ENCODE results near the gene AHCY.
"Not testable (repeated sequence)": the region's sequence is repeated elsewhere in the genome, so short reads cannot be mapped to it uniquely, and the experiment has no call there.

The AHCY gene

DNA sequence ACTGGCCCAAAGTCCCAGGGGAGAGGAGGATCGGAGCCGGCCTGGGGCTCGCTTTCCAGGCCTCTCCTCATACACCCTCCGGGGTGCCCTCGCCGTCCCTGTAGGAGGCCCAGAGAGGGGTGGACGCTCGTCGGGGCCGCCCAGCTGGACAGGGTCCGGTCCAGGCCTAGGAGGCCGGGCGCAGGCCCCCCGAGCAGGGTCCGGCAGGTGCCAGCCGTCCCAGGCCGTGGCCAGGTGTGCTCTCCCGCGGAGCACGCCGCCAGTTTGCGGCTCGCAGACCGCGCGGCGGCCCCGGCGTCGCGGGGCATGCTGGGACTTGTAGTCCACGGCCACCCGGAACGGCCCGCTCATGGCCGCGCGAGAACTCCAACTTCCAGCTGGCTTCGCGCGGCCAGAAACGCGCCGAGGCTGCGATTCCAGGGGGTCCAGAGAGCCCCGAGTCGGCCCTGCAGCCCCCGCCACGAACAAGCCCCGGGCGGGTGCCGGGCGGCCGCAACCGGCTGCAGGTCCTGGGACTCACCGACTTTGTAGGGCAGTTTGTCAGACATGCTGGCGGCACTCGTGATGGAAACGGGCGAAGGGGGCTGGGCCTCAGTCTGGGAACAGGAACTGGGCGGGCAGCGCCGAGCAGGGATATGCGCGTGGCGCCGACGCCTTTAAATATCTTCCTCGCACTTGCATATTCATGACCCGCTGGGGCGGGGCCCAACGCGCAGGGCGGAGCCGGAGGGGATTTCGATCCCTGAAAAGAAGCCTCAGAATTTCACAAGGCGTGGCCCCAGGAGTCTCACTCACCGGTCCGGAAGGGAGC, at the start of gene AHCY:
Gene AHCY, minus strand, starts transcription at position 633 of the 811 bp plus-strand sequence. Its CDS starts 85 bp downstream, at position 548.
- peak; percentile 97 for DNase-seq (ENCODE audit: low spot score)

DNA sequence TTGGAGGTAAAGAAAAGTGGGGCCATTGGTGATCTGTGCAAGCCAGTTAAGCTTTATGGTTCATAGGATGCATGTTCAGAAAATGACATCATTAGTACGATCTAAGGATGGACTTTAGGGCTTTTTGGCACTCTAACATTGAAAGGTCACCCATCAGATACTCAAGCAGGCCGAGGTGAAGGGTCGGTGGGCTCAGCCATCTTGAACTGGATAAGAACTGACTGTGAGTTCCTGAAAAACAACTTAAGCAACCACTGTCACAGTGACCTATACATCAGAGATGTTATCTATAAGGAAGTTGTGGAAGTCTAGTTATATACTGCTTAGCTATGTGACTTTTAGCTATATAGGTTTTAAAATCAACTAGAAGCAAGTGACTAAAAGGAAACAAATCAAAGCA, 46.9 kb upstream of the AHCY start:
- DNase-seq (ENCODE audit: low spot score) = no peak

DNA sequence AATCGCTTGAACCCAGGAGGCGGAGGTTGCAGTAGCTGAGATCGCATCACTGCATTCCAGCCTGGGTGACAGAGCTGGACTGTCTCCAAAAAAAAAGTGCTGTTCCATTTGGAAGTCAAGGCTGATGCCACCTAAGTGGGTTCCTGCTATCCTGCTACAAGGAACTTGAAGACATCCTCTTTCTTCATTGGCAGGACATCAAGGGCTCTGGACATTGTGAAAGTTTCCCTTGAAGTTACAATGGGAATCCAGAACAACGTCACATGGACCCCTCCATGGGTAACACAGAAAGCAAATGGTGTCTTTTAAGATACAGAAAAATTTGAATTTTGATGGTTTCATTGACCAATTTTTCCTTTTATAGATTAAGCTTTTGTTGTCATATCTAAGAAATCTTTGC, 44.4 kb upstream of the AHCY start:
- DNase-seq (ENCODE audit: low spot score) = no peak

DNA sequence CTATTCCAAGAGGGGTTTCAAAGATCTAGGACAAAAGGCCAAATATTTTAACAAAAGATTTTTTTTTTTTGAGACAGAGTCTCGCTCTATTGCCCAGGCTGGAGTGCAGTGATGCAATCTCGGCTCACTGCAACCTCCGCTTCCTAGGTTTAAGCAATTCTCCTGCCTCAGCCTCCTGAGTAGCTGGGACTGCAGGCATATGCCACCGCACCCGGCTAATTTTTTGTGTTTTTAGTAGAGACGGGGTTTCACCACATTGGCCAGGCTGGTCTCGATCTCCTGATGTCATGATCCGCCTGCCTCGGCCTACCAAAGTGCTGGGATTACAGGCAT, 43.3 kb upstream of the AHCY start:
- not testable (repeated sequence) for DNase-seq (ENCODE audit: low spot score)

DNA sequence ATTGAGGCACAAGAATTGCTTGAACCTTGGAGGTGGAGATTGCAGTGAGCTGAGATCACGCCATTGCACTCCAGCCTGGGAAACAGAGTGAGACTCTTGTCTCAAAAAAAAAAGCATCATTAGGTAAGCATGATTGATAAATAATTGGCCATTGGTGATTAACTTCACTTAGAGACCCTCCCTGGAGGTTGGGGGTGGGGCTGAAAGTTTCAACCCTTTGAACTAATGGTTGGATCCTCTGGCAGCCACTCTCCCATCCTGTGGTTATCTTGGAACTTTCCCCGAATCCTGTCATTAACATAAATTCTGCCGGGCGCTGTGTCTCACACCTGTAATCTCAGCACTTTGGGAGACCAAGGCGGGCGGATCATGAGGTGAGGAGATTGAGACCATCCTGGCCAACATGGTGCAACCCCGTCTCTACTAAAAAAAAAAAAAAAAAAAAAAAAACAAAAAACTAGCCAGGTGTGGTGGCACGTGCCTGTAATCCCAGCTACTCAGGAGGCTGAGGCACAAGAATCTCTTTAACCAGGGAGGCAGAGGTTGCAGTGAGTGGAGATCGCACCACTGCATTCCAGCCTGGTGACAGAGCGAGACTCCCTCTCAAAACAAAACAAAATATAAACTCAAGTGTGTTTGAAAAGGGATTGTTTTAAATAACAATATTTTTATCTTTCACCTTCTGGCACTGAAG, 42.8 kb upstream of the AHCY start:
- DNase-seq (ENCODE audit: low spot score) = not testable (repeated sequence)

DNA sequence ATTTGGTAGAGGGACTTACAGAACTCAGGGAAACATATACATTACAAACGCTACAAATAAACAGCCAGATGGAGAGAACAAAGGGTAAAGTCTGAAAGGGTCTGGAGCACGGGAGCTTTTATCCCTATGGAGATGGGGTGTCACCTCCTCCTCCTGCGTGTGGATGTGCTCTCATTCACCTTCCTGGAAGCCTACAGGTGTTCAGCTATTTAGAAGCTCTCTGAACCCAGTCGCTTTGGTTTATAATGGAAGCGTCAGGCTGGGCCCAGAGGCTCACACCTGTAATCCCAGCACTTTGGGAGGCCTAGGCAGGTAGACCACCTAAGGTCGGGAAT, 42.2 kb upstream of the AHCY start:
- DNase-seq (ENCODE audit: low spot score) = no peak

DNA sequence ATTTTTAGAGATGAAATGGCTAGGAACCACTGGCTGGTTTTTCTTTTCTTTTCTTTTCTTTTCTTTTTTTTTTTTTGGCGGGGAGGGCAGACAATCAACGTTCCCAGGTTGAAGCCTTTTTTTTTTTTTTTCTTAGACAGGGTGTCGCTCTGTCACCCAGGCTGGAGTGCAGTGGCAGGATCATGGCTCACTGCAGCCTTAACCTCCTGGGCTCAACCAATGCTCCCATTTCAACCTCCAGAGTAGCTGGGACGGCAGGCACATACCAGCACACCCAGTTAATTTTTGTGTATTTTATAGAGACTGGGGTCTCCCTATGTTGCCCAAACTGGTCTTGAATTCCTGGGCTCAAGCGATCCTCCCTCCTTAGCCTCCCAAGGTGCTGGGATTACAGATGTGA, 41.1 kb upstream of the AHCY start:
- DNase-seq (ENCODE audit: low spot score) = no peak

DNA sequence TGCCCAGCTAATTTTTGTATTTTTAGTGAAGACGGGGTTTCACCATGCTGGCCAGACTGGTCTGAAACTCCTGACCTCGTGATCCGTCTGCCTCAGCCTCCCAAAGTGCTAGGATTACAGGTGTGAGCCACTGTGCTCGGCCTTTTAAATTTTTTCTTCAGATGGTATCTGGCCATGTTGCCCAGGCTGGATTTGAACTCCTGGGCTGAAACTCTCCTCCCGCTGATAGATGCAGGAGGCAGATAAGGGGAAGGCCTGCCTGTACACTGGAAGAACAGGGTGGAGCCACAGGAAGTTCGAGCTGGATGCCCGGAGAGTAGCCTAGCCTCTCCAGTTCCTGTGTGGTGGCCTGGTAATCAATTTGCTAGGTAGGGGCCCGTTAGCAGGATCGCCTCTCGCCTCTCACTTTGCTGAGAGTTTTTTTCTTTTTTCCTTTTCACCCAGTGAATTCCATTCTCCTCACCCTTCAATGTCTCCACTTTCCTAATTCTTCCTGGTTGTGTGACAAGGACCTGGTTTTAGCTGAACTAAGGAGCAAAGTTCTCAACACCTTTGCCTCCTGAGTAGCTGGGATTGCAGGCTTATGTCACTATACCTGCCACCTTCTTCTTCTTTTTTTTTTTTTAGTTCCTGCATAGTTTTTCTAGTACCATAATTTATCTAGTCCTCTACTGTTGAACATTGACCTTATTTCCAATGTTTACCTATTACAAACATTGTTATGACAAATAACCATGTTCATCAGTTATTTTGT, 40.5 kb upstream of the AHCY start:
- DNase-seq (ENCODE audit: low spot score) = no peak

DNA sequence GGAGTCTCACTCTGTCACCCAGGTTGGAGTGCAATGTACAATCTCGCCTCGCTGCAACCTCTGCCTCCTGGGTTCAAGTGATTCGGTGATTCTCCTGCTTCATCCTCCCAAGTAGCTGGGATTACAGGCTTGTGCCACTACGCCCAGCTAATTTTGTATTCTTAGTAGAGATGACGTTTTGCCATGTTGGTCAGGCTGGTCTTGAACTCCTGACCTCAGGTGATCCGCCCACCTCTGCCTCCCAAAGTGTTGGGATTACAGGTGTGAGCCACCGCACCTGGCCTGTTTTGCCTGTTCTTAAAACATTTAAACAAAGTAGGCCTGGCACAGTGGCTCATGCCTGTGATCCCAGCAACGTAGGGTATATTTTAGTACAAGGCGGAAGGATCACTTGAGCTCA, 38.0 kb upstream of the AHCY start:
- not testable (repeated sequence) for DNase-seq (ENCODE audit: low spot score)

DNA sequence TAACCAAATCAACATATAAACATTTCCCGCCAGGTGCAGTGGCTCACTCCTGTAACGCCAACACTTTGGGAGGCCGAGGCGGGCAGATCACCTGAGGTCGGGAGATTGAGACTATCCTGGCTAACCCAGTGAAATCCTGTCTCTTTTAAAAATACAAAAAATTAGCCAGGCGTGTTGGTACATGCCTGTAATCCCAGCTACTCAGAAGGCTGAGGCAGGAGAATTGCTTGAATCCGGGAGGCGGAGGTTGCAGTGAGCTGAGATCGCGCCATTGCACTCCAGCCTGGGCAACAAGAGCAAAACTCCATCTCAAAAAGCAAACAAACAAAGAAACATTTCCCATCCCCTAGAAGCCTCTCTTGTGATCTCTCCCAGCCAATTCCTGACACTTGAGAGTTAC, 37.6 kb upstream of the AHCY start:
- not testable (repeated sequence) for DNase-seq (ENCODE audit: low spot score)

DNA sequence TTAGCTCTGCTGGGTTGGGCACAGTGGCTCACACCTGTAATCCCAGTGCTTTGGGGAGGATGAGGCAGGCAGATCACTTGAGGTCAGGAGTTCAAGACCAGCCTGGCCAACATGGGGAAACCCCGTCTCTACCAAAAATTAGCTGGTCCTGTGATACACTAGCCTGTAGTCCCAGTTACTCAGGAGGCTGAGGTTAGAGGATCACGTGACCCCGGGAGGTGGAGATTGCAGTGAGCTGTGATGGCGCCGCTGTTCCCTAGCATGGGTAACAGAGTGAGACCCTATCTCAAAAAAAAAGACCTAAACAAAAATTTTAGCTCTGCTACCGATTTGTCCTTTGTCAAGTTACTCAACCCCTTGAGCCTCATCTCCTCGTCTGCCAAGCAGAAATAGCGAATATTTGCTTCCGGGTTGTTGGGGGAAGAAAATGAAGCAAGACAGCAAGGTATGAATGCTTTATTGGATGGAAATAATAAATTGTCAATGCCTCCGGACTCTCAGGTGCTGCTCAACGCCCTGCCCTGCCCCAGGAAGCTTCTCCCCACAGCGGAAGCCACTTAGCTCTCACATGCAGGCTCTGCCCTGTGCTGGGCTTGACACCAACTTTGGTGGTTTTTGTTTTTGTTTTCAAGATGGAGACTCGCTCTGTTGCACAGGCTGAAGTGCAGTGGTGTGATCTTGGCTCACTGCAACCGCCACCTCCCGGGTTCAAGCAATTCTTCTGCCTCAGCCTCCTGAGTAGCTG, 35.0 kb upstream of the AHCY start:
- no peak for DNase-seq (ENCODE audit: low spot score)

DNA sequence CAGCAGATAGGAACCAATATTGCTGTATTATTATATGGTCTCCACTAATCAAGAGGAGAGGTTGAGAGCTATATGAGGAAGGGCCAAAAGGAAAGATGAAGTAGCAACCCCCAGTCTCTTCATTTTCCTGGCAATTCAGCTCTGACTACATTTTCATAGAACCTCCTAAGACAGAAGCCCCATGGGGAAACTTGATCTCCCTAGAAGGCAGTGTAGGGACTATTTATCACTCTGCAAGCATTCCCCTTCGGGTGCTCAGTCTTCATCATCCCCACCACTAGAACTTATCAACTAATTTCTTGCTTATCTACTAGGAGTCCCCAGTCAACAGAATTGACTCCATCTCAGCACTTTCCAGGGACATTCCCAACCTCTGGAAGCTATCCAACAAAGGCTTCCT, 34.4 kb upstream of the AHCY start:
- DNase-seq (ENCODE audit: low spot score) = no peak

DNA sequence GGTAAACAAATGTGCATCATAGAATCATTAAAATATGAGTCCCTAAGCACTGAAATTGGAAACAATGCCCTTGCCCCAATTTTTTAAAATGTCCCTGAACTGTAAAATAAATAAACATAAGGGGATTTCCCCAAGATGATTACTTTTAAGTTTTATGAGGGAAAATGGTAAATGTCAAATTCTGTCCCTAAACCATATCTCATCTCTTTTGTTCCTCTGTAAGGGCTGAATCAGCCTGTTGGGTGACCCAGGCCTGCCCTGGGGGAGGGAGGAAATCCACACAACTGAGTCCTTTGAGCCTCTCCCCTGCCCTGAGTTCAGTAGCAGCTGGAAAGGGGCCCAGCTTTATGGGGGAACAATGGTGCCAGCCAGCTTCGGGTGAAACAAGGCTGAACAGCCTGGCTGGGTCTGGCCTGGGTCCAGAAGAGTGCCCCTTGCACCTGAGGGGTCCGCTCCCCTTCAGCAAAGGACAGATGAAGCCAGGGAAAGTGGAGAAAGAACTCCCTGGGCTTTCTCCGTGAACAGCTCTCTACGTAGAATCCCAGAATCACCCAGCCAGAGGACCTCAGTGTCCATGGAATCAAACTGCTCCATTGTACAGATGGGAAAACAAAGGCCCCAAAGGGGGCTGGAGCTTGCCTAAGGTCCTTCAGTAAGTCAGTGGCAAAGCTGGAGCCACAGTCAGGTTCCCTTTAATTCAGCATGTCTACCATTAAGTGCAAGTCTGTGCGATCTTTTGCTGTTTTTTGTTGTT, 31.7 kb upstream of the AHCY start:
- no peak for DNase-seq (ENCODE audit: low spot score)

DNA sequence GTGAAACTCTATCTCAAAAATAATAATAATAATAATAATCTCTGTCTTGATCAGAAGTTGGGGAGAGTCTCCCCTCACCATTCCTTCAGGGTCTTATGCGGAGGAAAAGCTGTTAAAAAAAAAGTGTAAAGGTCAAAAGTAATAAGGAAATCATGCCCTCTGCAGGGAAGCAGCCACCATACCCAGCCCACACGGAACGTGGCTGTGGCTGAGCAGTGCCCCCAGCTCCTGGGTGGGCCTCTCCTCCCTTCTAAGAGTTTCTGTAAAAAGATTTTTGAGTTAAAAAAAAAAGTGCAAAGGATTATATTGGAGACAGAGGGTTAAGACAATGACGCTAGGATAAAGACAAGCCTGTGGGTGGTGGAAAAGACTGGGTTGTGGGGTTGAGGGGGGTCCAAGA, 30.6 kb upstream of the AHCY start:
- no peak for DNase-seq (ENCODE audit: low spot score)

DNA sequence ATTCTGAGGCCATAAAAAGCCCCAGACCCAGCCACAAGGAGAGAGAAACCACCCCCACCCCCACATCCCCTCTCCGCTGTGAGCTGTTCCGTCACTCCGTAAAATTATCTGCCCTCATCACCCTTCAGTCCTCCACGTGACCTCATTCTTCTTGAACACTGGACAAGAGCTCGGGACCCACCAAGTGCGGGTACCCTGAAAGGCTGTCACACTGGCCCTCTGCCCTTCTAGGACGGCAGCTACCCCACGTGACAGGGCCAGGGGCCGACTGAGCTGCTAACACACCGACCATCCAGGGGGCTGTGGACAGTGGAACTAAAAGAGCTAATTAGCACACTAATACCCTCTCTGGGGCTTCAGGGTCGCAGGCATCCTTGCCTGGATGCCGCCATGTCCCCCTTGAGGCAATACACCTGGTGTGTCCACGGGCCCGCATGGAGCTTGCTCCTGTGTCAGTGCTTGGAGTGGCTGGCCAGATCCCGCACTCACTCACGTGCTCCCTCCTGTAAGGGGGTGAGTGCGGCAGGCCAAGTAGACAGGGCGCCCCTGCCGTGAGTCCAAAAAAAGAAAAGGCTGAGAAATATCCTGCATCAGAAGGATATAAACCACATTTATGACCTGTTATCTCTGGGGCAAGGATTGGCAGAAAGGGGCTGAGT, 29.2 kb upstream of the AHCY start:
- no peak for DNase-seq (ENCODE audit: low spot score)

DNA sequence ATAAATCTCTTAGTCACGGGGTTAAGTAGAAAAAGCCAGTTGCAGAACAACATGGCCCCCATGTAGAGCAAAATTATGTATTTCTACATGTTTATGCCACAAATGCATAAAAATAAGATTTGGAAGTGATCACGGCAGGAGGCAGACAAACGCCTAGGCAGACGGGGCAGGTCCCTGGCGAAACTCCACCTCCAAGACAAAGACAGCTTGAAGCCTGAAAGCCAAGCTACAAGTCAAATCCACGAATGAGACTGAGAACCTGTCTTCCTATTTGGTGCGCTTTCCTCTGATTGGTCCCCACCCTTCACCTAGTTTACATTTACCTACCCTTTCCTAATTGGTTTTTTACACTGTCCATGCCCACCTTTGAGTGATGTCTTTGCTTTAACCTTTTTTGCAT, 28.7 kb upstream of the AHCY start:
- DNase-seq (ENCODE audit: low spot score) = no peak

DNA sequence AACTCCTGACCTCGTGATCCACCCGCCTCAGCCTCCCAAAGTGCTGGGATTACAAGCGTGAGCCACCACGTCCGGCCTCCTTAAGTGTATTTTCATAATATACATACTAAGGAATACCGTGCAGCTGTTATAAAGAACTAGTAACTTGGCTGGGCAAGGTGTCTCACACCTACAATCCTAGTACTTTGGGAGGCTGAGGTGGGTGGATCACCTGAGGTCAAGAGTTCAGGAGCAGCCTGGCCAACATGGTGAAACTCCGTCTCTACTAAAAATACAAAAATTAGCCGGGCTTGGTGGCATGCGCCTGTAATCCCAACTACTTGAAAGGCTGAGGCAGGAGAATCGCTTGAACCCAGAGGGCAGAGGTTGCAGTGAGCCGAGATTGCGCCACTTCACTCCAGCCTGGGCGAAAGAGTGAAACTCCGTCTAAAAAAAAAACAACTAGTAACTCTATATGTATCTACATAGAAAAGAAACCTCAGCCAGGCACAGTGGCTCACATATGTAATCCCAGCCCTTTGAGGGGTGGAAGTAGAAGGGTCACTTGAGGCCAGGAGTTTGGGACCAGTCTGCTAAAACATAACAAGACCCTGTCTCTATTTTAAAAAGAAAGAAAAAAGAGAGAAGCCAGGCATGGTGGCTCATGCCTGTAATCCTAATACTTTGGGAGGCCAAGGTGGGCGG, 27.8 kb upstream of the AHCY start:
- DNase-seq (ENCODE audit: low spot score) = not testable (repeated sequence)

DNA sequence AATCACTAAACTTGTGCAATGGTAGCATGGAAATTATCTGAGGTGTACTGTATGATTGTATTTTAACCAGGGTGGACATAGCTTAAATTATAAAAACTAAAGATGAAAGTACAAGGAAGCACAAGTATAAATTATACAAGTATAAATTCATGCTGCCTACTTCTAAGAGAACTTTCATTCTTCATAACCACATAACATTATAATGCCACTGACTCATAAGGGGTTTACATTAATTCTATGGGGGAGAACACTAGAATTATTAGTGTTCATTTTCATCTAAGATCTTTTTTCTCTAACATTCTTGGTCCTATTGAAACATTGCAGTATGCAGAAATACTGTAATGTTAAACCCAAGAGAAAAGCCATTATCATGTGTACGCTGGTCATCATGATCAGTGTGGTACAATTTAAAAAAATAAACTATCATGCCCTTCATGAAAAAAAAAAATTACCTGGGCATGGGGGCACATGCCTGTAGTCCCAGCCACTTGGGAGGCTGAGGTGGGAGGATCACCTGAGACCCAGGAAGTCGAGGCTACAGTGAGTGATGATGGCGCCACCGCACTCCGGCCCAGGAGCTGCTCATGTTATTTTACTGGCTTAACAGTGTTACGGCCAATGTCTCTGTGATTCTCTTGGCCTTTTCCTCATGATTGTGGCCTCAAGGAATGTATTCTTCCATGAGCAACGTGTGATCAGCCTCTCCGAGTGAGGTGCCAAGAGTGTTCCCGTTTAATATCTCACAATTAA, 25.9 kb upstream of the AHCY start:
- DNase-seq (ENCODE audit: low spot score) = no peak

DNA sequence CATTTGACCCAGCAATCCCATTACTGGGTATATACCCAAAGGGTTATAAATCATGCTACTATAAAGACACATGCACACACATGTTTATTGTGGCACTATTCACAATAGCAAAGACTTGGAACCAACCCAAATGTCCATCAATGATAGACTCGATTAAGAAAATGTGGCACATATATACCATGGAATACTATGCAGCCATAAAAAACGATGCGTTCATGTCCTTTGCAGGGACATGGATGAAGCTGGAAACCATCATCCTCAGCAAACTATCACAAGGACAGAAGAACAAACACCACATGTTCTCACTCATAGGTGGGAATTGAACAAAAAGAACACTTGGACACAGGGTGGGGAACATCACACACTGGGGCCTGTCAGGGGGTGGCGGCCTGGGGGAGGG, 25.1 kb upstream of the AHCY start:
- DNase-seq (ENCODE audit: low spot score) = not testable (repeated sequence)

DNA sequence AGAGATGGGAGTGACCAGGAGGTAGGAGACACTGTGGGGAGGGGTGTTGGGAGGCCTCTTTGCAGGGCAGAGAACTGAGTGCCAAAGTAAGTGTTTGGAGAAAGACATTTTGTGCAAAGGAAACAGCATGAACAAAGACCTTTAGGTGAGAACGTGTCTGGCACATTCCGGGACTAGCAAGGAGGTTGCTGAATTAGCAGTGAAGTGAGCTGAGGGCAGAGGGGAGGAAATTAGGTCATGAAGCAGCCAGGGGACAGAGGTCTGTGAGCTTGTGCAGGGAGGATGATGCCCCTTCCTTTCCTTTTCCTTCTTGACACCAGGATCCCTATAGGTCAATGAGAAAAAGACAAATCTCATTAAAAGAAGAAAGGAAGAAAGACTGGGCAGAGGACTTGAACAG, 21.4 kb upstream of the AHCY start:
- no peak for DNase-seq (ENCODE audit: low spot score)

Measured in ecto neural progenitor cell (in vitro differentiated cells).